ENCODE data around the gene KLHDC3. TPM values are rescaled to one million over a fixed set of nuclear protein-coding genes. Genes with fewer than 3 reads are reported as not detected.

The KLHDC3 gene, protein sequence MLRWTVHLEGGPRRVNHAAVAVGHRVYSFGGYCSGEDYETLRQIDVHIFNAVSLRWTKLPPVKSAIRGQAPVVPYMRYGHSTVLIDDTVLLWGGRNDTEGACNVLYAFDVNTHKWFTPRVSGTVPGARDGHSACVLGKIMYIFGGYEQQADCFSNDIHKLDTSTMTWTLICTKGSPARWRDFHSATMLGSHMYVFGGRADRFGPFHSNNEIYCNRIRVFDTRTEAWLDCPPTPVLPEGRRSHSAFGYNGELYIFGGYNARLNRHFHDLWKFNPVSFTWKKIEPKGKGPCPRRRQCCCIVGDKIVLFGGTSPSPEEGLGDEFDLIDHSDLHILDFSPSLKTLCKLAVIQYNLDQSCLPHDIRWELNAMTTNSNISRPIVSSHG
- total RNA-seq (2016; rRNA removed; fragmentation: Illumina TruSeq; extraction: Trizol) (91.5 and 92.5 TPM in 2 replicates), polyA plus RNA-seq (2011; rRNA removed) (78.3 and 98.4 TPM in 2 replicates), polyA minus RNA-seq (2011; rRNA and poly(A)+ RNA removed; ENCODE audit: low replicate concordance) (126 and 143 TPM in 2 replicates), Bru-seq, nascent RNA (percentile 74 among the genes with signal in this experiment), BruChase-seq, experiment 1, labeled RNA remaining after a 6-hour chase (percentile 88 among the genes with signal in this experiment), BruChase-seq, experiment 2, labeled RNA remaining after a 2-hour chase (percentile 81 among the genes with signal in this experiment)
- total RNA-seq (2016; cell fraction: cytosol; rRNA removed; fragmentation: Illumina TruSeq; extraction: Trizol; ENCODE audit: low read depth), result 92.6 and 104 TPM in 2 replicates
- total RNA-seq (2016; cell fraction: insoluble cytoplasmic fraction; rRNA removed; fragmentation: Illumina TruSeq; extraction: Trizol), result 81.4 and 95.9 TPM in 2 replicates
- 165 and 174 TPM in 2 replicates for total RNA-seq (2016; cell fraction: membrane; rRNA removed; fragmentation: Illumina TruSeq; extraction: Trizol)
- 33.2 and 38.7 TPM in 2 replicates for total RNA-seq (2016; cell fraction: nucleus; rRNA removed; fragmentation: Illumina TruSeq; extraction: Trizol)
- 97.5 and 104 TPM in 2 replicates for polyA plus RNA-seq (2011; cell fraction: cytosol; rRNA removed)
- polyA plus RNA-seq (2011; cell fraction: nucleus; rRNA removed), result 95.1 and 97.9 TPM in 2 replicates
- 81.6 and 83.1 TPM in 2 replicates for polyA plus RNA-seq (2012)
- 89.0 and 108 TPM in 2 replicates for polyA plus RNA-seq (2016; cell fraction: cytosol; fragmentation: Illumina TruSeq; extraction: Trizol; ENCODE audit: low read depth)
- 74.1 and 85.8 TPM in 2 replicates for polyA plus RNA-seq (2016; cell fraction: insoluble cytoplasmic fraction; fragmentation: Illumina TruSeq; extraction: Trizol; ENCODE audit: low read depth)
- polyA plus RNA-seq (2016; cell fraction: membrane; fragmentation: Illumina TruSeq; extraction: Trizol; ENCODE audit: low read depth), result 126 and 140 TPM in 2 replicates
- polyA plus RNA-seq (2016; cell fraction: nucleus; fragmentation: Illumina TruSeq; extraction: Trizol; ENCODE audit: insufficient read depth, low read depth), result 57.9 and 59.0 TPM in 2 replicates
- 36.5 and 39.9 TPM in 2 replicates for polyA minus RNA-seq (2011; cell fraction: cytosol; rRNA and poly(A)+ RNA removed)
- 18.9 and 19.6 TPM in 2 replicates for polyA minus RNA-seq (2011; cell fraction: nucleus; rRNA and poly(A)+ RNA removed)
- long read RNA-seq, experiment 1, transcript KLHDC3-202 (11 exons, 1,909 nt), result major isoform, 132 of 160 reads
- long read RNA-seq, experiment 1, partial matches to known transcripts, result 11 of 160 reads
- long read RNA-seq, experiment 1, other reads (novel, unspliced or antisense), result 17 of 160 reads
- long read RNA-seq, experiment 2, transcript KLHDC3-202 (11 exons, 1,909 nt), result major isoform, 150 of 240 reads
- long read RNA-seq, experiment 2, partial matches to known transcripts, result 62 of 240 reads
- long read RNA-seq, experiment 2, other reads (novel, unspliced or antisense), result 27 of 240 reads

DNA sequence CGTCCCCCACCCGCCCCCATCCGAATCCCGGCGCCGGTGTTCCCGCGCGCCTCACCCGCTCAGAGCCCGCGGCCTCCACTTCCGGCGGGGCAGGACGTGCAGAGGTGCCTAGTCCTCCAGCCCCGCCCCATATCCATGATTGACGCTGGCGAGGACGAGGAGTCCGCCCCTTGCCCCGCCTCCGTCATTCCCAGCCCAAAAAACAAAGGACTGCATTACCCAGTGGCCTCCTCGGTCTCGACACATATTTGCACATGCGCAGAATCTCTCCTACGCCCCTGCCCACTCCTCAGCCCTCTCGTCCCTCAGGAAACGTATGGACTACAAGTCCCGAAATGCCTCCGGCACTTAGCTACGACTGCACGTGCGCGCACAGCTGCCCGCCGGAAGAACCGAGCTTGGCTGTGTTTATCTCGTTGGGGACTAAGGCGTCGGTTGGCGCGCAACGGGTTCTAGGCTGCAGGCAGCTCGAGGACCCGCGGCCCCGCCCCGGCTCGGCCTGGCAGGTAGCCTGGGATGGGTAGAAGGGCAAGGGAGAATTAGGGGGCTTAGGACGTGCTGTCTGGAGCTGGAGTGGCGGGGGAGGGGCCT, at the start of gene KLHDC3, which contains the start of gene MEA1:
TSS of gene KLHDC3 (plus strand) at position 407 of the 591 bp plus-strand sequence. CDS start 2,944 bp downstream, outside the sequence.
TSS of gene MEA1 (minus strand) at position 104 of the 591 bp plus-strand sequence. CDS start 133 bp downstream, outside the sequence.
- peak; percentile 100 for FAIRE-seq
- TF ChIP-seq, protein P1, sequence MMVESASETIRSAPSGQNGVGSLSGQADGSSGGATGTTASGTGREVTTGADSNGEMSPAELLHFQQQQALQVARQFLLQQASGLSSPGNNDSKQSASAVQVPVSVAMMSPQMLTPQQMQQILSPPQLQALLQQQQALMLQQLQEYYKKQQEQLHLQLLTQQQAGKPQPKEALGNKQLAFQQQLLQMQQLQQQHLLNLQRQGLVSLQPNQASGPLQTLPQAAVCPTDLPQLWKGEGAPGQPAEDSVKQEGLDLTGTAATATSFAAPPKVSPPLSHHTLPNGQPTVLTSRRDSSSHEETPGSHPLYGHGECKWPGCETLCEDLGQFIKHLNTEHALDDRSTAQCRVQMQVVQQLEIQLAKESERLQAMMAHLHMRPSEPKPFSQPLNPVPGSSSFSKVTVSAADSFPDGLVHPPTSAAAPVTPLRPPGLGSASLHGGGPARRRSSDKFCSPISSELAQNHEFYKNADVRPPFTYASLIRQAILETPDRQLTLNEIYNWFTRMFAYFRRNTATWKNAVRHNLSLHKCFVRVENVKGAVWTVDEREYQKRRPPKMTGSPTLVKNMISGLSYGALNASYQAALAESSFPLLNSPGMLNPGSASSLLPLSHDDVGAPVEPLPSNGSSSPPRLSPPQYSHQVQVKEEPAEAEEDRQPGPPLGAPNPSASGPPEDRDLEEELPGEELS (CRISPR knock-in tag; IDR thresholded peaks at IDR 0.05), result peak; percentile 64; the same call in 1 of the 2 replicates
- TF ChIP-seq ZNF75D (CRISPR knock-in tag; IDR thresholded peaks at IDR 0.05; ENCODE audit: borderline replicate concordance) (no peak), ZNF282 (IDR thresholded peaks at IDR 0.05; ENCODE audit: partially characterized antibody) (no peak), ZNF143 (CRISPR knock-in tag; IDR thresholded peaks at IDR 0.05) (peak; percentile 94), FOXA1 (IDR thresholded peaks at IDR 0.05) (no peak), FOXA1 (CRISPR knock-in tag; IDR thresholded peaks at IDR 0.05) (peak; percentile 66), ZSCAN12 (CRISPR knock-in tag; IDR thresholded peaks at IDR 0.05) (no peak), ZNF224 (CRISPR knock-in tag; IDR thresholded peaks at IDR 0.05) (no peak), ARNTL (CRISPR knock-in tag; IDR thresholded peaks at IDR 0.05) (peak; percentile 95), ZNF768 (CRISPR knock-in tag; IDR thresholded peaks at IDR 0.05) (peak; percentile 47; the same call in 1 of the 2 replicates), ZNF207 (IDR thresholded peaks at IDR 0.05; ENCODE audit: borderline replicate concordance) (no peak), IKZF1 (IDR thresholded peaks at IDR 0.05) (no peak), SATB2 (CRISPR knock-in tag; IDR thresholded peaks at IDR 0.05) (no peak), IRF2 (CRISPR knock-in tag; IDR thresholded peaks at IDR 0.05) (peak; percentile 96)
- TF ChIP-seq, protein P2, sequence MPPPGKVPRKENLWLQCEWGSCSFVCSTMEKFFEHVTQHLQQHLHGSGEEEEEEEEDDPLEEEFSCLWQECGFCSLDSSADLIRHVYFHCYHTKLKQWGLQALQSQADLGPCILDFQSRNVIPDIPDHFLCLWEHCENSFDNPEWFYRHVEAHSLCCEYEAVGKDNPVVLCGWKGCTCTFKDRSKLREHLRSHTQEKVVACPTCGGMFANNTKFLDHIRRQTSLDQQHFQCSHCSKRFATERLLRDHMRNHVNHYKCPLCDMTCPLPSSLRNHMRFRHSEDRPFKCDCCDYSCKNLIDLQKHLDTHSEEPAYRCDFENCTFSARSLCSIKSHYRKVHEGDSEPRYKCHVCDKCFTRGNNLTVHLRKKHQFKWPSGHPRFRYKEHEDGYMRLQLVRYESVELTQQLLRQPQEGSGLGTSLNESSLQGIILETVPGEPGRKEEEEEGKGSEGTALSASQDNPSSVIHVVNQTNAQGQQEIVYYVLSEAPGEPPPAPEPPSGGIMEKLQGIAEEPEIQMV (CRISPR knock-in tag; IDR thresholded peaks at IDR 0.05; ENCODE audit: low read depth), result peak; percentile 40; the same call in 1 of the 2 replicates

More for the DNA sequence above, at the start of gene KLHDC3, which contains the start of gene MEA1:
- no peak within 1 kb of the TSS for H2AFZ ChIP-seq (ENCODE audit: low read length)
- ChIA-PET CTCF (ENCODE audit: low intra/inter-chr PET ratio, low total read pairs) (no interaction called here), POLR2A (interaction anchor here (0.6 to 5.3 kb wide), 33 partner anchors 10 to 503 kb away, joined by 3 to 76 read pairs (median 6); partner anchors contain the start of genes CNPY3, CUL7, CUL9 and GNMT)
- ATAC-seq (peak; percentile 94), DNase-seq (ENCODE audit: low spot score) (peak; percentile 100)
- H3K27ac ChIP-seq (ENCODE audit: extremely low read length, insufficient read depth, low read length), result peak within 1 kb of the TSS; percentile 44
- intact Hi-C loops (cut with micrococcal nuclease; ENCODE audit: unreplicated experiment) (loop anchor here (1.0 to 5.0 kb wide), 4 partner anchors 30 to 52 kb away; partner anchors contain the start of genes CUL7, GNMT and PPP2R5D), in situ Hi-C loops (cut with HindIII; ENCODE audit: extremely low pct_ligation_motif_present, low pct_unique_long_range_greater_than_20kb) (no loop called here)
- peak within 1 kb of the TSS; percentile 88 to 93 (median 91) for H3K4me3 ChIP-seq (replicated peaks in 1 of 3; ENCODE audit: insufficient read depth in 1 of 3, low read depth in 2 of 3, low read length in 3 of 3)
- no peaks in the 10 kb centered on the region; a peak in 1 of 5 replicates for H3K27me3 ChIP-seq (ENCODE audit: control insufficient read depth in 1 of 2, insufficient read depth in 2 of 2, low read length in 2 of 2)
- H3K36me3 ChIP-seq (replicated peaks in 1 of 2; ENCODE audit: control insufficient read depth in 1 of 2, insufficient read depth in 2 of 2, low read length in 2 of 2), result peaks cover 23 to 58% of the 10 kb centered on the region in 2 experiments
- under 1% methylated on average over 47 of the region's 51 CpGs for WGBS (ENCODE audit: low lambda C conversion rate)
- no TSS peak for BruUV-seq (replicated peaks)
- no peaks in the 10 kb centered on the region for H3K9me3 ChIP-seq (ENCODE audit: low read length)
- peaks cover 34% of the 10 kb centered on the region for H3K79me2 ChIP-seq (ENCODE audit: insufficient read depth, low read length)
- H3K9ac ChIP-seq (ENCODE audit: insufficient read depth, low read depth, low read length), result peak within 1 kb of the TSS; percentile 82
- H3K4me1 ChIP-seq (ENCODE audit: insufficient read depth, low read length), result peaks cover 38% of the 10 kb centered on the region
- peak within 1 kb of the TSS; percentile 98 for H3K4me2 ChIP-seq (ENCODE audit: low read depth, low read length)
- H4K20me1 ChIP-seq (ENCODE audit: insufficient read depth, low read length), result no peaks in the 10 kb centered on the region
